GM18526 (cell line): Measurements from ENCODE around the gene CGNL1.

Source experiments
- POLR2A ChIP-seq: IDR thresholded peaks from 3 replicates; pipeline ENCODE4 v1.6.1; 2011; ENCODE audit not compliant: insufficient read length; ENCODE audit errors: extremely low read depth

CGNL1 gene

GRCh38 chr15:57575363-57575762 is 199.1 kb downstream of the CGNL1 start:
- no peak for TF ChIP-seq POLR2A

- no peak for TF ChIP-seq POLR2A
These were observed 202.1 kb downstream of the CGNL1 start for GRCh38 chr15:57578288-57578900.

GRCh38 chr15:57580428-57580827 is 204.1 kb downstream of the CGNL1 start:
- TF ChIP-seq POLR2A: no peak

- TF ChIP-seq POLR2A: no peak
These were observed 204.6 kb downstream of the CGNL1 start for GRCh38 chr15:57580866-57581265.

- TF ChIP-seq POLR2A: no peak
These were observed 205.8 kb downstream of the CGNL1 start for GRCh38 chr15:57582090-57582489.

- no peak for TF ChIP-seq POLR2A
These were observed 207.0 kb downstream of the CGNL1 start for GRCh38 chr15:57583282-57583681.

- no peak for TF ChIP-seq POLR2A
These were observed 207.4 kb downstream of the CGNL1 start for GRCh38 chr15:57583720-57584119.

- TF ChIP-seq POLR2A: no peak
These were observed 210.5 kb downstream of the CGNL1 start for GRCh38 chr15:57586661-57587424.

GRCh38 chr15:57589281-57589680 is 213.0 kb downstream of the CGNL1 start:
- TF ChIP-seq POLR2A: no peak

- no peak for TF ChIP-seq POLR2A
These were observed 213.4 kb downstream of the CGNL1 start for GRCh38 chr15:57589754-57590153.

- TF ChIP-seq POLR2A: no peak
These were observed 215.0 kb downstream of the CGNL1 start for GRCh38 chr15:57591237-57591821.

- TF ChIP-seq POLR2A: no peak
These were observed 215.6 kb downstream of the CGNL1 start, which contains the start of gene MYZAP for GRCh38 chr15:57591822-57592367. Gene MYZAP, plus strand, starts transcription at chr15:57591904. Its CDS starts 131 bp downstream, at chr15:57592035.

- TF ChIP-seq POLR2A: no peak
These were observed 216.1 kb downstream of the CGNL1 start for GRCh38 chr15:57592426-57592825.

- TF ChIP-seq POLR2A: no peak
These were observed 216.6 kb downstream of the CGNL1 start for GRCh38 chr15:57592836-57593420.

GRCh38 chr15:57594479-57594878 is 218.2 kb downstream of the CGNL1 start:
- no peak for TF ChIP-seq POLR2A
